ENCODE data around the gene CDH15. TPM values are rescaled to one million over a fixed set of nuclear protein-coding genes. Genes with fewer than 3 reads are reported as not detected.

Gene CDH15
- total and polyA plus RNA-seq, 8 donors, result 0.29 to 4.2 (median 0.43) TPM

DNA sequence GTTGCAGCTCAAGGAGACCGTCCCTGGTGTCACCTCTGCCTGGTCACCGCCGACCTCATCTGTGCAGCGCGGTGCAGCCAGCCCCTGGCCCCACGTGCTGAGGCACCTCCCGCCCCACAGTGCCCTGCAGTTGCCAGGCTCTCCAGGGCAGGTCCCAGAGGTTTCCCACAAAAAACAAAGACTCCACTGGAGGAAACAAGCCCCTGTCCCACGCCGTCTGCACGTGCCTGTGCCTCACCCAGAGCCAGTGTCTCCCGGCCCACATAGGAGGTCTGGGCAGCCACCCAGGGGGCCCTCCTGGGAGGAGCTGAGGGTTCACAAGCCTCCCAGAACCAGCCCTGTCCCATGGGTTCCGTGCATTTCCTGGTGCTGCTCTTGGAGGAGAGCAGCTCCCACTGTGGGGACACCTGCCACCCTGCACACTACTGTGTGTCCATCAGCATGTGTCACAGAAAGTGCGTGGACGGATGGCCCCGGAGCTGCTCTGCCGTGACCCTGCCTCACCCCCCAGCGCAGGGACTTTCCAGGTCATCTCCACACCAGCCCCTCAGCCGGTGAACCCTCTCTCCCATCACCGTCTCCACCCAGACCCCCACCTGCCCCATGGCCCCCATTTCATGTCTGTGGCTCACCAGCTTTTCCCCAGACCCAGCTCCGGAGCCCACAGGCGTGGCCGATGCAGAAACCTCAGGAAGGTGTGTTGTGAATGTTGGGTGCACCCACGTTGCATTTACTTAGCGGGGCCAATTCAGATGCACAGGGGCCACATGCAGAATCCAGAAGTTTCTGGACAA is 17.0 kb upstream of the CDH15 start:
- H3K9me3 ChIP-seq, result peaks cover 0 to 4% of the 10 kb centered on the region in 2 donors
- peak in 1 of 4 donors; percentile 67 for DNase-seq
- TF ChIP-seq, protein P1, sequence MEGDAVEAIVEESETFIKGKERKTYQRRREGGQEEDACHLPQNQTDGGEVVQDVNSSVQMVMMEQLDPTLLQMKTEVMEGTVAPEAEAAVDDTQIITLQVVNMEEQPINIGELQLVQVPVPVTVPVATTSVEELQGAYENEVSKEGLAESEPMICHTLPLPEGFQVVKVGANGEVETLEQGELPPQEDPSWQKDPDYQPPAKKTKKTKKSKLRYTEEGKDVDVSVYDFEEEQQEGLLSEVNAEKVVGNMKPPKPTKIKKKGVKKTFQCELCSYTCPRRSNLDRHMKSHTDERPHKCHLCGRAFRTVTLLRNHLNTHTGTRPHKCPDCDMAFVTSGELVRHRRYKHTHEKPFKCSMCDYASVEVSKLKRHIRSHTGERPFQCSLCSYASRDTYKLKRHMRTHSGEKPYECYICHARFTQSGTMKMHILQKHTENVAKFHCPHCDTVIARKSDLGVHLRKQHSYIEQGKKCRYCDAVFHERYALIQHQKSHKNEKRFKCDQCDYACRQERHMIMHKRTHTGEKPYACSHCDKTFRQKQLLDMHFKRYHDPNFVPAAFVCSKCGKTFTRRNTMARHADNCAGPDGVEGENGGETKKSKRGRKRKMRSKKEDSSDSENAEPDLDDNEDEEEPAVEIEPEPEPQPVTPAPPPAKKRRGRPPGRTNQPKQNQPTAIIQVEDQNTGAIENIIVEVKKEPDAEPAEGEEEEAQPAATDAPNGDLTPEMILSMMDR (IDR thresholded peaks at IDR 0.05), result no peak
- ATAC-seq, result peak; percentile 11
- H3K27ac ChIP-seq, result no peak overlapping the region
- peaks cover 0 to 21% of the 10 kb centered on the region in 2 donors for H3K27me3 ChIP-seq
- intact Hi-C loops (cut with DNase I), result no loop called here
- H3K36me3 ChIP-seq, result peaks cover 0 to 28% of the 10 kb centered on the region in 2 donors
- no peak overlapping the region for H3K4me3 ChIP-seq
- peaks cover 14% of the 10 kb centered on the region in 2 donors for H3K4me1 ChIP-seq

DNA sequence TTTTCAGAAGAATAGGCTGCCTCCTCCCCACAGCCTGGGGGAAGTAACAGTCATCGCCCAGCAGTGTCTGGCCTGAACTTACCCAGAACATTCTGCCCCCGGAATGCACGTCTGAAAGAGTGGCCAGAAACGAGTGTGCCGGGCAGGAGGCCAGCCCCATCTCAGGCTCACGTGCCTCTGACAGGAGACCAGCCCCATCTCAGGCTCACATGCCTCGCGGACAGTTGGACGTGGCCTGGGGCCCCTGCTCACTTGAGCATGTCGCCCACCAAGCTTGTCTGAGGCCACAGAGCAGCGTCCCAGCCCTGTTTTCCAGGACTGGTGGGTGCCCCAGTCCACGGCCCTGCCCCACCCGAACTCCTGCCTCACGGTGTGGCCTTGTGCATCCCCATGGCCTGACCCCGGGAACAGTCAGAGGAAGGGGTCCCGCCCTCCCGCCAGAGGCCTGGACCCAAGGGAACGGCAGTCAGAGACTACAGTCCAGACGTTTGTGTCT is 16.3 kb upstream of the CDH15 start:
- Histone ChIP-seq H3K27ac (peak overlapping the region in 1 of 2 donors; percentile 59), H3K27me3 (peaks cover 0 to 26% of the 10 kb centered on the region in 2 donors), H3K4me1 (peaks cover 14% of the 10 kb centered on the region in 2 donors), H3K36me3 (peaks cover 0 to 21% of the 10 kb centered on the region in 2 donors), H3K9me3 (no peaks in the 10 kb centered on the region), H3K4me3 (no peak overlapping the region)
- intact Hi-C loops (cut with DNase I), result no loop called here
- ATAC-seq, result peak; percentile 71
- peak in 3 of 4 donors; percentile 69 to 86 (median 71) for DNase-seq
- TF ChIP-seq, protein P1 (IDR thresholded peaks at IDR 0.05), result no peak

DNA sequence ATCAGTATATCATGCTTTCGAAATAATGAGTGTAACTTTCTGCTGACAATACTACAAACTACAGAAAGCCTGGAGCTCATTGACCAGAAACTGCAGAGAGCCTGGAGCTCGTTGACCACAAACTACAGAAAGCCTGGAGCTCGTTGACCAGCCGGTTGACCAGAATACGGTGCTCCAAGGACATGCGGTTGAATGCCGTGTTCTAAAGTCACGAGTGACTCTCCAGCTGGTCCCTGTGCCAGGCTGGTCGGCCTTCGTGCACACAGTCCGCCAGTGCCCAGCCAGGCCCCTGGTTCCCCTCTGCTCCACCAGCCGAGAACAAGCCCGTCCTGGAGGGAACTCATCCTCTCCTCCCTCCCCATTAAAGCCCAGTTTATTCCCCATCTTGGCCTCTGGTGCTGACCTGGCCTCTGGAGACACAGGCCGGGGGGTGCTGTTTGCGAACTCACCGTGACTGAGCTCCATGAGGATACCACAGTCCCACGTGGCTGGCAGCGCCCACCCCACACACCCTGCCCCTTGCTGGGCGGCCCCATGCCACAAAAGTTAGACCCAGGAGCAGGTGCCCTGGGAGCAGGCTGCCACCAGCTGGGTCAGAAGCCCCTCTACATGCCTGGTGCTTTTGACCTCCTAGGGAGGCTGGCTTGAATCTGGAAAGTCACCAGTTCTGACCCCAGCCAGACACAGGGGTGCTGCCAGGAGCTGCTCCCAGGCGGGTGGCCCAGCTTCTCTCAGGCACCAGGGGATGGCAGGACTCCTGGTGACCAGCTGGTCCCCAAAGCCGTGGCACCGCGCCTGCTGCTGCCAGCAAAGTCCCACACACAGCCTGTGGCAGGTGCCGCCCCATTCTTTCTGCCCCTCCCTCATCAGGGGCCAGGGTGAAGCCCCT is 15.5 kb upstream of the CDH15 start:
- intact Hi-C loops (cut with DNase I), result no loop called here
- H3K4me1 ChIP-seq, result peaks cover 14% of the 10 kb centered on the region in 2 donors
- DNase-seq (no peak), ATAC-seq (no peak)
- H3K36me3 ChIP-seq, result peaks cover 0 to 13% of the 10 kb centered on the region in 2 donors
- no peak overlapping the region for H3K27ac ChIP-seq
- H3K4me3 ChIP-seq, result no peak overlapping the region
- TF ChIP-seq, protein P1 (IDR thresholded peaks at IDR 0.05), result no peak
- no peaks in the 10 kb centered on the region for H3K9me3 ChIP-seq
- H3K27me3 ChIP-seq, result peaks cover 0 to 34% of the 10 kb centered on the region in 2 donors

DNA sequence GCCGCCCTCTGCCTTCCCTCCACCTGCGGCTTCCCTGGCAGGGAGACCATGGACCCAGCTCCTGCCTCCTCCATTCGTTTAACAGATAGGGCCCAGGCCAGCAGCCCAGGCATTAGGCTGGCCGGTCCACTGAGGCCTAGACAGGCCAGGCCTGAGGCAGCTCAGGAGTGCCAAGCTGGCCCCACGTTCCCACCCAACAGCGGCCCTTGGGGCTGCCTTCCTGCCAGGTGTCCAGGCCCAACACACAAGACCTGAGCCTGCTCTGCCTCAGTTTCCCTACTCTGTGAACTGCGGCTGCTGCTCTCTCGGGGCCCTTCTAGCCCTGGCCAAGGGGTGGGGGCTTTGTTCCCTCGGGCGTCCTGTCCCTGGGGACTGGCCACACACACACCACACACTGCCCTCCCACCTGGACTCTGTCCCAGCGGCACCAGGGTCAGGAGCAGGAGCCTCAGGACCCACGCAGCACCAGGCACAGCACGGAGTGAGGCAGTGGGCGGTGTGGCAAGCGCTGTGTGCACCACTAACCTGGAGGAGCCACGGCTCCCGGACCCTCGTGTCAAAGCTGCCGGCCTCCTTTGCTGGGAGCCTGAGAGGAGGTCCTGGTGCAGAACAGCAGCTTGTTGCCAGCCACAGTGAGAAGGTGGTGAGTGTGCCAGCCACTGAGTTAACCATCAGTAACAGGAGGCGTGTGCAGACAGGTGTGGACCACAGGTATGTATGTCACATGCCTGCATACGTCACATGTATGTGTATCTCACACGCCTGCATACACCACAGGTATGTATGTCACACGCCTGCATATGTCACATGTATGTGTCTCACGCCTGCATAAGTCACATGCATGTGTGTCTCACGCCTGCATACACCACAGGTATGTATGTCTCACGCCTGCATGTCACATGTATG is 14.6 kb upstream of the CDH15 start:
- TF ChIP-seq, protein P1 (IDR thresholded peaks at IDR 0.05), result no peak
- intact Hi-C loops (cut with DNase I), result no loop called here
- Histone ChIP-seq H3K27me3 (peaks cover 0 to 43% of the 10 kb centered on the region in 2 donors), H3K27ac (no peak overlapping the region), H3K4me3 (no peak overlapping the region), H3K4me1 (peaks cover 14% of the 10 kb centered on the region in 2 donors), H3K36me3 (peaks cover 0 to 4% of the 10 kb centered on the region in 2 donors), H3K9me3 (no peaks in the 10 kb centered on the region)
- ATAC-seq (no peak), DNase-seq (no peak)

Data from left lung (tissue), 10 donors.